GM23338 (cell line): ENCODE measurements around the gene UPK1A. TPM values are rescaled to one million over a fixed set of nuclear protein-coding genes. Genes with fewer than 3 reads are reported as not detected.
"Not testable (repeated sequence)": the region's sequence is repeated elsewhere in the genome, so short reads cannot be mapped to it uniquely, and the experiment has no call there.

Experiments
- ATAC-seq: fragments of 200-7000 bp; cut with Tn5 transposase; 3 replicates; pipeline ENCODE4 v1.9.1; 2020
- DNase-seq: peaks from one replicate; pipeline ENCODE4 v3.0.0-alpha.2; 2015; ENCODE audit warnings: low spot score
- H2AFZ ChIP-seq: fragments of 200-600 bp; sonication (generic); 2 replicates; pipeline ENCODE4 v1.8.0; 2016; ENCODE audit warnings: antibody characterized with exemption, mild to moderate bottlenecking, moderate library complexity
- H3F3A ChIP-seq: fragments of 200-600 bp; sonication (generic); replicated peaks from 2 replicates; pipeline ENCODE4 v1.8.0; 2017; ENCODE audit warnings: antibody characterized with exemption, mixed run types, low read depth
- H3K27ac ChIP-seq: fragments of 200-600 bp; sonication (generic); 2 replicates; pipeline ENCODE4 v1.6.1; 2016; ENCODE audit warnings: low read depth
- H3K27me3 ChIP-seq: fragments of 200-600 bp; sonication (generic); 2 replicates; pipeline ENCODE4 v1.8.0; 2016; ENCODE audit warnings: mild to moderate bottlenecking, mixed run types, moderate library complexity; ENCODE audit not compliant: insufficient read depth
- H3K36me3 ChIP-seq: fragments of 200-600 bp; sonication (generic); 2 replicates; pipeline ENCODE4 v1.8.0; 2016; ENCODE audit warnings: mild to moderate bottlenecking; ENCODE audit not compliant: insufficient read depth
- H3K4me1 ChIP-seq: fragments of 200-600 bp; sonication (generic); 2 replicates; pipeline ENCODE4 v1.8.0; 2016; ENCODE audit warnings: mild to moderate bottlenecking, moderate library complexity; ENCODE audit not compliant: insufficient read depth
- H3K4me2 ChIP-seq: fragments of 200-600 bp; sonication (generic); 2 replicates; pipeline ENCODE4 v1.7.1; 2017; ENCODE audit warnings: mixed run types
- H3K4me3 ChIP-seq: fragments of 200-600 bp; sonication (generic); 2 replicates; pipeline ENCODE4 v1.6.1; 2016; ENCODE audit warnings: mixed run types
- H3K79me2 ChIP-seq: fragments of 200-600 bp; sonication (generic); replicated peaks from 2 replicates; pipeline ENCODE4 v1.8.0; 2017; ENCODE audit warnings: mild to moderate bottlenecking; ENCODE audit not compliant: insufficient read depth
- H3K9me2 ChIP-seq: fragments of 200-600 bp; sonication (generic); 2 replicates; pipeline ENCODE4 v1.8.0; 2017; ENCODE audit not compliant: insufficient read depth
- H4K20me1 ChIP-seq: fragments of 200-600 bp; sonication (generic); replicated peaks from 2 replicates; pipeline ENCODE4 v1.8.0; 2017; ENCODE audit warnings: mild to moderate bottlenecking; ENCODE audit not compliant: insufficient read depth
- H3K27ac Mint-ChIP-seq: 2 replicates; pipeline ENCODE4 v1.8.0; 2020; ENCODE audit warnings: inconsistent platforms, mild to moderate bottlenecking, moderate library complexity, mixed read lengths
- H3K27me3 Mint-ChIP-seq: 3 replicates; pipeline ENCODE4 v1.8.0; 2022; ENCODE audit warnings: low read depth, mild to moderate bottlenecking, moderate library complexity, mixed read lengths, inconsistent platforms; ENCODE audit not compliant: insufficient read depth, poor library complexity
- H3K36me3 Mint-ChIP-seq: 3 replicates; pipeline ENCODE4 v1.8.0; 2021; ENCODE audit warnings: low read depth, mild to moderate bottlenecking, inconsistent platforms, moderate library complexity, mixed read lengths
- H3K4me1 Mint-ChIP-seq: 3 replicates; pipeline ENCODE4 v1.8.0; 2020; ENCODE audit warnings: mild to moderate bottlenecking, inconsistent platforms, mixed read lengths
- H3K4me3 Mint-ChIP-seq: 3 replicates; pipeline ENCODE4 v1.8.0; 2021; ENCODE audit warnings: moderate library complexity, mild to moderate bottlenecking, inconsistent platforms, mixed read lengths
- H3K9me3 Mint-ChIP-seq: 3 replicates; pipeline ENCODE4 v1.8.0; 2020; ENCODE audit warnings: moderate library complexity, mild to moderate bottlenecking, inconsistent platforms, mixed read lengths
- CREB1 ChIP-seq: fragments of 250-450 bp; sonication (Bioruptor Pico); IDR thresholded peaks from 2 replicates; pipeline ENCODE4 v1.5.0; 2020; ENCODE audit warnings: low read depth, mild to moderate bottlenecking, moderate library complexity
- CTCF ChIP-seq, 2 experiments: fragments of 200-600 bp in 1 of 2; sonication (generic) in 1 of 2; conservative IDR thresholded peaks; 2 replicates each; pipeline versions ENCODE4 v1.5.1 to v1.6.1; 2016 to 2017; ENCODE audit warnings: antibody characterized with exemption in 2 of 2, low read depth in 2 of 2, mild to moderate bottlenecking in 2 of 2, moderate library complexity in 1 of 2
- EZH2 ChIP-seq: fragments of 200-600 bp; sonication (generic); IDR thresholded peaks from one replicate; pipeline ENCODE4 v1.8.0; 2017; ENCODE audit warnings: antibody characterized with exemption, mild to moderate bottlenecking, low read depth; ENCODE audit not compliant: unreplicated experiment
- JUNB ChIP-seq: IDR thresholded peaks from one replicate; pipeline ENCODE4 v1.6.1; 2016; ENCODE audit warnings: antibody characterized with exemption; ENCODE audit not compliant: unreplicated experiment
- REST ChIP-seq: IDR thresholded peaks from one replicate; pipeline ENCODE4 v1.6.1; 2018; ENCODE audit warnings: antibody characterized with exemption; ENCODE audit not compliant: unreplicated experiment
- ZNF114 ChIP-seq: fragments of 250-450 bp; sonication (Bioruptor Pico); IDR thresholded peaks from 2 replicates; pipeline ENCODE4 v1.5.0; 2020; ENCODE audit warnings: mild to moderate bottlenecking, moderate library complexity
- ZNF331 ChIP-seq: fragments of 250-450 bp; sonication (Bioruptor Pico); IDR thresholded peaks from 2 replicates; pipeline ENCODE4 v1.5.0; 2020; ENCODE audit warnings: low read depth, mild to moderate bottlenecking, moderate library complexity
- polyA plus RNA-seq: library from polyadenylated mRNA; unstranded; fragments of >200 nt; fragmentation: Nextera tagmentation; extraction: Ambion mirVana; gene quantifications from 2 replicates; pipeline ENCODE4 v1.2.1, GENCODE V29; 2016
- total RNA-seq: library from RNA; depleted of rRNA; stranded (reverse); fragments of >200 nt; shearing (Covaris generic); gene quantifications from 2 replicates; pipeline ENCODE4 v1.2.3, GENCODE V29; 2014

The UPK1A gene
- total and polyA plus RNA-seq, 2 experiments from 2014 or later = 0.42 to 1.5 TPM

GRCh38 chr19:35654828-35655227 is 11.5 kb upstream of the UPK1A start:
- H3K9me3 Mint-ChIP-seq, H3K4me2 ChIP-seq, H3K27me3 ChIP-seq, H2AFZ ChIP-seq, H3K27ac ChIP-seq, H3K4me1 Mint-ChIP-seq, DNase-seq, H3K4me3 ChIP-seq, H4K20me1 ChIP-seq, ATAC-seq, H3F3A ChIP-seq, H3K9me2 ChIP-seq, H3K27me3 Mint-ChIP-seq, H3K79me2 ChIP-seq, H3K4me3 Mint-ChIP-seq, H3K4me1 ChIP-seq, H3K27ac Mint-ChIP-seq: not testable (repeated sequence)
- H3K36me3 ChIP-seq = peaks cover 40% of the 10 kb centered on the region
- H3K36me3 Mint-ChIP-seq = peaks cover 75% of the 10 kb centered on the region

DNA sequence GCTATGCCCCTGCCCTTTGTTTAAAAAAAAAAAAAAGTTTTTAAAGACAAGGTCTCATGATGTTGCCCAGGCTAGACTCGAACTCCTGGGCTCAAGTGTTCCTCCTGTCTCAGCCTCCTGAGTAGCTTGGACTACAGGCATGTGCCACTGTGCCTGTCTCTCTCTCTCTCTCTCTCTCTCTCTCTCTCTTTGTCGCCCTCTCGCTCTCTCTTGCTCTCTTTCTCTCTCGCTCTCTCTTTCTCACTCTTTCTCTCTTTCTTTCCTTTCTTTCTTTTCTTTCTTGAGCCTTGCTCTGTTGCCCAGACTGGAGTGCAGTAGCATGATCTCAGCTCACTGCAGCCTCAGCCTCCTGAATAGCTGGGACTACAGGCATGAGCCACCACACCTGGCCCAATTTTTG is 10.7 kb upstream of the UPK1A start:
- Histone ChIP-seq H4K20me1 (peaks cover 10% of the 10 kb centered on the region), H3K27ac (no peak overlapping the region), H3K4me1 (no peaks in the 10 kb centered on the region), H3K4me3 (no peak overlapping the region), H3K36me3 (peaks cover 40% of the 10 kb centered on the region), H3K4me2 (no peak overlapping the region), H3F3A (no peaks in the 10 kb centered on the region), H3K79me2 (no peaks in the 10 kb centered on the region; the same call in 1 of the 2 replicates), H3K9me2 (no peaks in the 10 kb centered on the region), H3K27me3 (no peaks in the 10 kb centered on the region), H2AFZ (no peak overlapping the region)
- no peak for TF ChIP-seq ZNF331 (CRISPR knock-in tag)
- TF ChIP-seq JUNB = no peak
- no peak for TF ChIP-seq REST
- TF ChIP-seq EZH2 = no peak
- no peak for TF ChIP-seq CTCF (conservative IDR thresholded peaks at IDR 0.05; ENCODE audit: low read depth in 2 of 2)
- no peak for TF ChIP-seq ZNF114
- TF ChIP-seq CREB1 (CRISPR knock-in tag) = no peak
- no peak overlapping the region for H3K27ac Mint-ChIP-seq
- H3K4me3 Mint-ChIP-seq = no peak overlapping the region
- no peaks in the 10 kb centered on the region for H3K4me1 Mint-ChIP-seq
- DNase-seq (no peak), ATAC-seq (no peak)
- peaks cover 77% of the 10 kb centered on the region for H3K36me3 Mint-ChIP-seq
- no peaks in the 10 kb centered on the region for H3K9me3 Mint-ChIP-seq
- peaks cover 3% of the 10 kb centered on the region for H3K27me3 Mint-ChIP-seq
